PC-3 (cell line): ENCODE results near the gene TMEM81. TPM values are rescaled to one million over a fixed set of nuclear protein-coding genes. Genes with fewer than 3 reads are reported as not detected.

Source experiments
- ATAC-seq: fragments of 200-7000 bp; cut with Tn5 transposase; 2 replicates; pipeline ENCODE4 v1.9.1; 2020; ENCODE audit warnings: mild to moderate bottlenecking, moderate library complexity
- BruUV-seq: library from RNA; stranded (reverse); fragments of 400-500 nt; replicated peaks from 2 replicates; lab custom pipeline; 2021; lab: Mats Ljungman, UMichigan
- CTCF ChIA-PET: fragments of 300-600 bp; sonication (Branson Sonifier 250); formaldehyde crosslinking; loops from one replicate; lab custom pipeline; 2022; ENCODE audit warnings: antibody characterized with exemption; lab: Charles Lee
- POLR2A ChIA-PET: fragments of 300-600 bp; sonication (Branson Sonifier 250); formaldehyde crosslinking; loops from one replicate; lab custom pipeline; 2022; ENCODE audit warnings: antibody characterized with exemption; ENCODE audit not compliant: unreplicated experiment; lab: Charles Lee
- DNase-seq: peaks from one replicate; pipeline ENCODE4 v3.0.0-alpha.2; 2015
- H2AFZ ChIP-seq: fragments of 300-600 bp; sonication (generic); 2 replicates; pipeline ENCODE4 v1.6.0; 2016; ENCODE audit warnings: antibody characterized with exemption, low read length
- H3F3A ChIP-seq: fragments of 300-600 bp; sonication (generic); one replicate; pipeline ENCODE4 v1.6.0; 2017; ENCODE audit warnings: antibody characterized with exemption, low read length, control low read depth, mild to moderate bottlenecking; ENCODE audit not compliant: unreplicated experiment
- H3K27ac ChIP-seq: fragments of 300-600 bp; sonication (generic); 2 replicates; pipeline ENCODE4 v1.5.1; 2016; ENCODE audit warnings: mild to moderate bottlenecking, low read length
- H3K27me3 ChIP-seq: fragments of 300-600 bp; sonication (generic); 2 replicates; pipeline ENCODE4 v1.6.1; 2016; ENCODE audit warnings: low read length, mixed read lengths
- H3K36me3 ChIP-seq: fragments of 300-600 bp; sonication (generic); 2 replicates; pipeline ENCODE4 v1.6.1; 2016; ENCODE audit warnings: low read depth, mixed run types, low read length, mixed read lengths
- H3K4me1 ChIP-seq: fragments of 300-600 bp; sonication (generic); 2 replicates; pipeline ENCODE4 v1.5.1; 2016; ENCODE audit warnings: low read length; ENCODE audit not compliant: insufficient read depth
- H3K4me2 ChIP-seq: fragments of 300-600 bp; sonication (generic); 2 replicates; pipeline ENCODE4 v1.6.0; 2016; ENCODE audit warnings: low read length
- H3K4me3 ChIP-seq: fragments of 300-600 bp; sonication (generic); 2 replicates; pipeline ENCODE4 v1.5.1; 2016; ENCODE audit warnings: mild to moderate bottlenecking, low read length, mixed read lengths
- H3K79me2 ChIP-seq: fragments of 300-600 bp; sonication (generic); 2 replicates; pipeline ENCODE4 v1.6.1; 2017; ENCODE audit warnings: low read length, mixed read lengths
- H3K9ac ChIP-seq: fragments of 300-600 bp; sonication (generic); 2 replicates; pipeline ENCODE4 v1.6.0; 2016; ENCODE audit warnings: mild to moderate bottlenecking, low read length
- H3K9me2 ChIP-seq: fragments of 300-600 bp; sonication (generic); replicated peaks from 2 replicates; pipeline ENCODE4 v1.6.1; 2016; ENCODE audit warnings: mixed run types, low read length, mixed read lengths
- H3K9me3 ChIP-seq: fragments of 300-600 bp; sonication (generic); 2 replicates; pipeline ENCODE4 v1.6.1; 2016; ENCODE audit warnings: low read length, mixed read lengths
- H4K20me1 ChIP-seq: fragments of 300-600 bp; sonication (generic); 2 replicates; pipeline ENCODE4 v1.6.1; 2016; ENCODE audit warnings: low read length, mixed read lengths
- CTCF ChIP-seq: fragments of 300-600 bp; sonication (generic); conservative IDR thresholded peaks from 2 replicates; pipeline ENCODE4 v1.5.1; 2017; ENCODE audit warnings: antibody characterized with exemption, low read depth, mild to moderate bottlenecking, low read length
- EZH2 ChIP-seq: fragments of 300-600 bp; sonication (generic); IDR thresholded peaks from one replicate; pipeline ENCODE4 v1.6.1; 2017; ENCODE audit warnings: antibody characterized with exemption, mild to moderate bottlenecking, low read length; ENCODE audit not compliant: unreplicated experiment
- EZH2phosphoT487 ChIP-seq: fragments of 300-600 bp; sonication (generic); IDR thresholded peaks from 2 replicates; pipeline ENCODE4 v1.6.1; 2018; ENCODE audit warnings: mild to moderate bottlenecking, antibody characterized with exemption, low read length, borderline replicate concordance
- intact Hi-C: fragments of 100-400 bp; cut with micrococcal nuclease; formaldehyde crosslinking; loops from 2 replicates; pipeline ENCODE4 v1.9.0; 2023
- total RNA-seq: library from RNA; depleted of rRNA; stranded (reverse); fragments of >200 nt; gene quantifications from 2 replicates; pipeline ENCODE4 v1.2.3, GENCODE V29; 2014

Gene TMEM81
- total RNA-seq, 1 experiment from 2014 or later, result 6.3 TPM

- TF ChIP-seq CTCF (no peak), EZH2 (no peak), EZH2phosphoT487 (no peak)
- Histone ChIP-seq H3K79me2 (peaks cover 22% of the 10 kb centered on the region), H3K9me3 (no peaks in the 10 kb centered on the region), H3K9ac (no peak overlapping the region), H3K4me3 (no peak overlapping the region), H3F3A (no peaks in the 10 kb centered on the region), H3K27me3 (no peaks in the 10 kb centered on the region), H3K4me2 (no peak overlapping the region), H4K20me1 (peaks cover 16% of the 10 kb centered on the region), H3K36me3 (no peaks in the 10 kb centered on the region), H3K9me2 (no peaks in the 10 kb centered on the region), H2AFZ (no peak overlapping the region), H3K4me1 (peaks cover 19% of the 10 kb centered on the region), H3K27ac (no peak overlapping the region)
- intact Hi-C loops, result no loop called here
- CTCF ChIA-PET, result no interaction called here
- no peak for DNase-seq
- POLR2A ChIA-PET, result no interaction called here
- ATAC-seq, result no peak
- BruUV-seq, result no TSS peak
These were observed 40.5 kb upstream of the TMEM81 start for GRCh38 chr1:205124726-205125125.

- Histone ChIP-seq H3F3A (no peaks in the 10 kb centered on the region), H3K4me2 (peak overlapping the region; percentile 97), H3K36me3 (peaks cover 2% of the 10 kb centered on the region; the same call in 1 of the 2 replicates), H3K9me3 (no peaks in the 10 kb centered on the region), H4K20me1 (peaks cover 21% of the 10 kb centered on the region), H3K4me3 (peak overlapping the region; percentile 73), H3K9me2 (no peaks in the 10 kb centered on the region), H2AFZ (peak overlapping the region; percentile 97), H3K27me3 (no peaks in the 10 kb centered on the region), H3K9ac (peak overlapping the region; percentile 86), H3K27ac (peak overlapping the region; percentile 20), H3K79me2 (peaks cover 42% of the 10 kb centered on the region), H3K4me1 (peaks cover 24% of the 10 kb centered on the region)
- TSS peak; percentile 96 for BruUV-seq
- DNase-seq (no peak), ATAC-seq (peak; percentile 28)
- ChIA-PET CTCF (interaction anchor here (0.7 to 2.2 kb wide), 3 partner anchors 19 to 154 kb away, joined by 3 to 9 read pairs (median 3); no protein-coding TSS in a partner anchor), POLR2A (no interaction called here)
- intact Hi-C loops, result loop anchor here (1.0 to 2.0 kb wide), 4 partner anchors 53 to 134 kb away; partner anchors contain the start of genes DSTYK and TMCC2
- 0 out of 2 replicates have a peak, but pooled peaks have one; percentile 29 for TF ChIP-seq CTCF
- no peak for TF ChIP-seq EZH2
These were observed 38.2 kb upstream of the TMEM81 start for GRCh38 chr1:205122489-205122882.
